Upper lobe of left lung (tissue), 6 donors: ENCODE results near the gene COL6A6. TPM values are rescaled to one million over a fixed set of nuclear protein-coding genes. Genes with fewer than 3 reads are reported as not detected.
"Not testable (repeated sequence)": the region's sequence is repeated elsewhere in the genome, so short reads cannot be mapped to it uniquely, and the experiment has no call there.

Source experiments
- ATAC-seq, 2 donors: fragments of 200-7000 bp; cut with Tn5 transposase; one replicate each; pipeline ENCODE4 v1.9.1; 2022; ENCODE audit warnings: mild to moderate bottlenecking in 2 of 2, moderate library complexity in 2 of 2; ENCODE audit not compliant: low FRiP score in 2 of 2
- DNase-seq, 2 donors: peaks; one replicate each; pipeline ENCODE4 v3.0.0-alpha.2; 2019 to 2020
- H3K27ac ChIP-seq, 4 donors: fragments of 200-600 bp; sonication (generic); one replicate each; pipeline ENCODE4 v1.5.1; 2016 to 2019
- H3K27me3 ChIP-seq, 4 donors: fragments of 200-600 bp; sonication (generic); one replicate each; pipeline ENCODE4 v1.5.1; 2017 to 2019
- H3K36me3 ChIP-seq, 4 donors: fragments of 200-600 bp; sonication (generic); one replicate each; pipeline ENCODE4 v1.5.1; 2016 to 2019
- H3K4me1 ChIP-seq, 4 donors: fragments of 200-600 bp; sonication (generic); one replicate each; pipeline ENCODE4 v1.5.1; 2018 to 2019
- H3K4me3 ChIP-seq, 4 donors: fragments of 200-600 bp; sonication (generic); one replicate each; pipeline ENCODE4 v1.5.1; 2017 to 2019; ENCODE audit warnings: mild to moderate bottlenecking in 2 of 4, moderate library complexity in 1 of 4
- H3K9me3 ChIP-seq, 4 donors: fragments of 200-600 bp; sonication (generic); one replicate each; pipeline ENCODE4 v1.5.1; 2018 to 2019
- CTCF ChIP-seq, 6 experiments: fragments of 450-650 bp in 4 of 6; fragments of 200-600 bp in 2 of 6; sonication (generic) in 2 of 6; IDR thresholded peaks; one replicate each; pipeline ENCODE4 v1.5.1; 2016 to 2019; ENCODE audit warnings: antibody characterized with exemption in 6 of 6
- EP300 ChIP-seq, 4 donors: sonication (generic); formaldehyde crosslinking; IDR thresholded peaks; one replicate each; pipeline ENCODE4 v1.5.1; 2017; ENCODE audit warnings: antibody characterized with exemption in 4 of 4, control low read depth in 2 of 4
- POLR2A ChIP-seq, 4 donors: fragments of 450-650 bp; IDR thresholded peaks; one replicate each; pipeline ENCODE4 v1.5.1; 2016 to 2017; ENCODE audit warnings: antibody characterized with exemption in 4 of 4, mild to moderate bottlenecking in 2 of 4
- POLR2AphosphoS5 ChIP-seq, 2 donors: sonication (generic); formaldehyde crosslinking; IDR thresholded peaks; one replicate each; pipeline ENCODE4 v1.5.1; 2017; ENCODE audit warnings: antibody characterized with exemption in 2 of 2
- WGBS, 2 donors: methylation state at CpG; one replicate each; pipeline ENCODE4 v1.1.5; 2017 to 2018; 5-methylcytosine and 5-hydroxymethylcytosine counted together
- total RNA-seq, 6 donors: library from RNA; depleted of rRNA in 4 of 6; stranded (reverse); fragments of >200 nt in 4 of 6; gene quantifications; one replicate each; pipeline versions ENCODE4 v1.1.0 to v1.2.1, GENCODE V29; 2016 to 2021
- donor health status: DM: no; HTN: no; CAD: no; lungs with moderate emphysema.
- donor health status: DM: no; HTN: yes; CAD: no; lungs with severe emphysema.

Gene COL6A6
- total RNA-seq, 6 donors from 2014 or later = 2.3 to 20.1 (median 10.5) TPM

- H3K4me3 ChIP-seq = no peak overlapping the region
- H3K27me3 ChIP-seq = no peaks in the 10 kb centered on the region
- TF ChIP-seq POLR2A (IDR thresholded peaks at IDR 0.05) = no peak
- no peak for TF ChIP-seq CTCF (IDR thresholded peaks at IDR 0.05)
- TF ChIP-seq EP300 (IDR thresholded peaks at IDR 0.05) = no peak
- H3K9me3 ChIP-seq = no peaks in the 10 kb centered on the region
- no peaks in the 10 kb centered on the region for H3K4me1 ChIP-seq
- H3K27ac ChIP-seq = no peak overlapping the region
- WGBS, 2 donors = 63 to 71% methylated on average over 3 of the region's 3 CpGs
- DNase-seq (no peak), ATAC-seq (no peak)
- H3K36me3 ChIP-seq = no peaks in the 10 kb centered on the region
Measured at GRCh38 chr3:130543322-130543721, 26.3 kb downstream of the COL6A6 start.

- H3K27me3 ChIP-seq = no peaks in the 10 kb centered on the region
- ATAC-seq (peak in 1 of 2 donors; percentile 36), DNase-seq (peak in 1 of 2 donors; percentile 72)
- no peak overlapping the region for H3K4me3 ChIP-seq
- peaks cover 0 to 2% (median 0%) of the 10 kb centered on the region in 4 donors for H3K9me3 ChIP-seq
- H3K36me3 ChIP-seq = no peaks in the 10 kb centered on the region
- no peak overlapping the region for H3K27ac ChIP-seq
- no peaks in the 10 kb centered on the region for H3K4me1 ChIP-seq
- WGBS, 2 donors = 86 to 89% methylated on average over 10 to 29 of the region's 29 CpGs
- TF ChIP-seq CTCF (IDR thresholded peaks at IDR 0.05) (no peak), POLR2AphosphoS5 (IDR thresholded peaks at IDR 0.05) (no peak), POLR2A (IDR thresholded peaks at IDR 0.05) (no peak), EP300 (IDR thresholded peaks at IDR 0.05) (no peak)
Measured at GRCh38 chr3:130546920-130547679, 30.1 kb downstream of the COL6A6 start.

- H3K4me1 ChIP-seq, H3K27me3 ChIP-seq, H3K27ac ChIP-seq, H3K36me3 ChIP-seq, H3K9me3 ChIP-seq, ATAC-seq, H3K4me3 ChIP-seq: not testable (repeated sequence)
- WGBS, 2 donors = 88 to 90% methylated on average over 9 of the region's 9 CpGs
- peak in 1 of 2 donors; percentile 54 for DNase-seq
Measured at GRCh38 chr3:130547680-130548065, 30.7 kb downstream of the COL6A6 start.

GRCh38 chr3:130548356-130548755 is 31.4 kb downstream of the COL6A6 start:
- Histone ChIP-seq H3K27ac (no peak overlapping the region), H3K36me3 (no peaks in the 10 kb centered on the region), H3K4me3 (no peak overlapping the region), H3K9me3 (peaks cover 0 to 5% (median 4%) of the 10 kb centered on the region in 4 donors), H3K27me3 (no peaks in the 10 kb centered on the region), H3K4me1 (no peaks in the 10 kb centered on the region)
- ATAC-seq (no peak), DNase-seq (no peak)
- 65 to 95% methylated on average over 1 of the region's 1 CpG for WGBS, 2 donors
- no peak for TF ChIP-seq POLR2A (IDR thresholded peaks at IDR 0.05)
- TF ChIP-seq POLR2AphosphoS5 (IDR thresholded peaks at IDR 0.05) = no peak

GRCh38 chr3:130557336-130558035 is 40.5 kb downstream of the COL6A6 start:
- H3K4me3 ChIP-seq = no peak overlapping the region
- H3K4me1 ChIP-seq = peaks cover 0 to 2% (median 0%) of the 10 kb centered on the region in 4 donors
- H3K36me3 ChIP-seq = no peaks in the 10 kb centered on the region
- no peak for ATAC-seq
- H3K27me3 ChIP-seq = no peaks in the 10 kb centered on the region
- peaks cover 0 to 2% (median under 1%) of the 10 kb centered on the region in 4 donors for H3K9me3 ChIP-seq
- no peak for TF ChIP-seq POLR2A (IDR thresholded peaks at IDR 0.05)
- no peak for TF ChIP-seq POLR2AphosphoS5 (IDR thresholded peaks at IDR 0.05)
- no peak for TF ChIP-seq CTCF (IDR thresholded peaks at IDR 0.05)
- TF ChIP-seq EP300 (IDR thresholded peaks at IDR 0.05) = no peak
- no peak for DNase-seq
- peak overlapping the region in 1 of 4 donors; percentile 19 for H3K27ac ChIP-seq
- 60 to 66% methylated on average over 3 of the region's 3 CpGs for WGBS, 2 donors
